ENCODE measurements around the gene AGBL4. TPM values are rescaled to one million over a fixed set of nuclear protein-coding genes. Genes with fewer than 3 reads are reported as not detected.

AGBL4 gene
- polyA plus RNA-seq, 3 donors: 0.05 TPM; not detected in 2

- no peaks in the 10 kb centered on the region for H3K79me2 ChIP-seq (ENCODE audit: insufficient read depth, low read length)
- H3K4me1 ChIP-seq (ENCODE audit: control insufficient read depth in 1 of 2, insufficient read depth in 2 of 2, low read length in 2 of 2): no peaks in the 10 kb centered on the region
- H4K20me1 ChIP-seq (ENCODE audit: insufficient read depth, low read length): no peaks in the 10 kb centered on the region
- no peaks in the 10 kb centered on the region for H3K36me3 ChIP-seq (replicated peaks in 1 of 2; ENCODE audit: control insufficient read depth in 1 of 2, insufficient read depth in 2 of 2, low read length in 2 of 2)
- H3K27me3 Mint-ChIP-seq (ENCODE audit: low read depth in 3 of 3): no peaks in the 10 kb centered on the region
- no peak overlapping the region for H3K4me3 ChIP-seq (replicated peaks in 1 of 3; ENCODE audit: low read depth in 2 of 3, low read length in 3 of 3)
- no peaks in the 10 kb centered on the region for H3K27me3 ChIP-seq (ENCODE audit: control insufficient read depth in 2 of 2, insufficient read depth in 2 of 2, low read length in 2 of 2)
- H3K27ac ChIP-seq (ENCODE audit: low read depth in 1 of 2, low read length in 2 of 2): no peak overlapping the region
- H3K9ac ChIP-seq (ENCODE audit: insufficient read depth, low read length, poor library complexity, severe bottlenecking): no peak overlapping the region
- H3K4me2 ChIP-seq (replicated peaks; ENCODE audit: extremely low read depth, low read length, poor library complexity, severe bottlenecking): no peak overlapping the region
- H3K9me3 ChIP-seq (replicated peaks in 1 of 2; ENCODE audit: control insufficient read depth in 1 of 2, insufficient read depth in 1 of 2, low read length in 2 of 2): no peaks in the 10 kb centered on the region
- H3K4me3 Mint-ChIP-seq: no peak overlapping the region
- intact Hi-C loops (cut with micrococcal nuclease): no loop called here
- peaks cover 1% of the 10 kb centered on the region for H3K4me1 Mint-ChIP-seq
- peaks cover 2 to 6% of the 10 kb centered on the region in 2 donors for H3K36me3 Mint-ChIP-seq
- no peaks in the 10 kb centered on the region for H3K9me3 Mint-ChIP-seq
- H3K27ac Mint-ChIP-seq: no peak overlapping the region
- no peak for DNase-seq
- H2AFZ ChIP-seq (ENCODE audit: insufficient read depth, low read depth, low read length, poor library complexity, severe bottlenecking): no peak overlapping the region
- TF ChIP-seq CTCF (IDR thresholded peaks at IDR 0.05): no peak
Observed at GRCh38 chr1:48743480-48743879, 1280.3 kb downstream of the AGBL4 start.

GRCh38 chr1:48741380-48741779 is 1282.4 kb downstream of the AGBL4 start:
- 100% methylated on average over 5 of the region's 7 CpGs for WGBS (ENCODE audit: insufficient coverage)
- H3K4me3 Mint-ChIP-seq: no peak overlapping the region
- H3K27ac Mint-ChIP-seq: no peak overlapping the region
- Histone ChIP-seq H3K4me2 (replicated peaks; ENCODE audit: extremely low read depth, low read length, poor library complexity, severe bottlenecking) (no peak overlapping the region), H3K27me3 (ENCODE audit: control insufficient read depth in 2 of 2, insufficient read depth in 2 of 2, low read length in 2 of 2) (no peaks in the 10 kb centered on the region), H3K4me3 (replicated peaks in 1 of 3; ENCODE audit: low read depth in 2 of 3, low read length in 3 of 3) (no peak overlapping the region), H2AFZ (ENCODE audit: insufficient read depth, low read depth, low read length, poor library complexity, severe bottlenecking) (no peak overlapping the region), H3K36me3 (replicated peaks in 1 of 2; ENCODE audit: control insufficient read depth in 1 of 2, insufficient read depth in 2 of 2, low read length in 2 of 2) (no peaks in the 10 kb centered on the region), H4K20me1 (ENCODE audit: insufficient read depth, low read length) (no peaks in the 10 kb centered on the region), H3K9me3 (replicated peaks in 1 of 2; ENCODE audit: control insufficient read depth in 1 of 2, insufficient read depth in 1 of 2, low read length in 2 of 2) (no peaks in the 10 kb centered on the region), H3K4me1 (ENCODE audit: control insufficient read depth in 1 of 2, insufficient read depth in 2 of 2, low read length in 2 of 2) (no peaks in the 10 kb centered on the region), H3K79me2 (ENCODE audit: insufficient read depth, low read length) (no peaks in the 10 kb centered on the region), H3K9ac (ENCODE audit: insufficient read depth, low read length, poor library complexity, severe bottlenecking) (no peak overlapping the region), H3K27ac (ENCODE audit: low read depth in 1 of 2, low read length in 2 of 2) (no peak overlapping the region)
- no peak for TF ChIP-seq CTCF (IDR thresholded peaks at IDR 0.05)
- H3K4me1 Mint-ChIP-seq: peaks cover 2% of the 10 kb centered on the region
- peaks cover 3 to 4% of the 10 kb centered on the region in 2 donors for H3K36me3 Mint-ChIP-seq
- DNase-seq: no peak
- H3K9me3 Mint-ChIP-seq: no peaks in the 10 kb centered on the region
- intact Hi-C loops (cut with micrococcal nuclease): no loop called here
- no peaks in the 10 kb centered on the region for H3K27me3 Mint-ChIP-seq (ENCODE audit: low read depth in 3 of 3)
